Mucosa of descending colon (tissue), 3 donors: Measurements from ENCODE around the gene DIAPH2. TPM values are rescaled to one million over a fixed set of nuclear protein-coding genes. Genes with fewer than 3 reads are reported as not detected.

Experiments
- ATAC-seq: fragments of 200-7000 bp; cut with Tn5 transposase; one replicate; pipeline ENCODE4 v1.9.1; 2020; ENCODE audit warnings: mild to moderate bottlenecking, moderate library complexity
- DNase-seq, 3 donors: peaks; one replicate each; pipeline ENCODE4 v3.0.0-alpha.2; 2020
- H3K36me3 ChIP-seq: fragments of 200-600 bp; one replicate; pipeline ENCODE4 v1.8.0; 2021; ENCODE audit warnings: low read depth, mild to moderate bottlenecking
- H3K4me1 ChIP-seq: fragments of 200-600 bp; one replicate; pipeline ENCODE4 v1.8.0; 2021; ENCODE audit warnings: low read depth, mild to moderate bottlenecking
- H3K4me3 ChIP-seq: fragments of 200-600 bp; one replicate; pipeline ENCODE4 v1.8.0; 2021; ENCODE audit warnings: mild to moderate bottlenecking
- H3K9me3 ChIP-seq: fragments of 200-600 bp; one replicate; pipeline ENCODE4 v1.8.0; 2021; ENCODE audit warnings: mild to moderate bottlenecking
- intact Hi-C, 2 donors: fragments of 100-400 bp; cut with DNase I in 1 of 2; cut with micrococcal nuclease in 1 of 2; formaldehyde crosslinking; loops; one replicate each; pipeline versions ENCODE4 v1.11.0 to v1.11.1; 2022; cut with DNase I, micrococcal nuclease
- total RNA-seq, 3 donors: library from RNA; stranded (reverse); fragmentation: NEBNext Ultra II Directional in 2 of 3; extraction: Animal tissue kit (Norgen Biotek cat#: 25700) in 2 of 3; gene quantifications; one replicate each; pipeline versions ENCODE4 v1.2.1 to v1.2.4, GENCODE V29; 2021 to 2023
- TF ChIP-seq, protein P1 (sequence below): fragments of 200-600 bp; IDR thresholded peaks from one replicate; pipeline ENCODE4 v1.8.0; 2022; ENCODE audit warnings: antibody characterized with exemption, mild to moderate bottlenecking
- donor health status: DM: no; HTN: no; CAD: no; lungs with moderate emphysema.
- donor health status: DM: no; HTN: no; CAD: no.
- donor health status: DM: no; HTN: yes; CAD: no.

Gene DIAPH2
- total RNA-seq, 3 donors from 2014 or later = 26.7 to 40.2 (median 29.6) TPM

GRCh38 chrX:97009391-97009790 is 324.7 kb downstream of the DIAPH2 start:
- TF ChIP-seq, protein P1, sequence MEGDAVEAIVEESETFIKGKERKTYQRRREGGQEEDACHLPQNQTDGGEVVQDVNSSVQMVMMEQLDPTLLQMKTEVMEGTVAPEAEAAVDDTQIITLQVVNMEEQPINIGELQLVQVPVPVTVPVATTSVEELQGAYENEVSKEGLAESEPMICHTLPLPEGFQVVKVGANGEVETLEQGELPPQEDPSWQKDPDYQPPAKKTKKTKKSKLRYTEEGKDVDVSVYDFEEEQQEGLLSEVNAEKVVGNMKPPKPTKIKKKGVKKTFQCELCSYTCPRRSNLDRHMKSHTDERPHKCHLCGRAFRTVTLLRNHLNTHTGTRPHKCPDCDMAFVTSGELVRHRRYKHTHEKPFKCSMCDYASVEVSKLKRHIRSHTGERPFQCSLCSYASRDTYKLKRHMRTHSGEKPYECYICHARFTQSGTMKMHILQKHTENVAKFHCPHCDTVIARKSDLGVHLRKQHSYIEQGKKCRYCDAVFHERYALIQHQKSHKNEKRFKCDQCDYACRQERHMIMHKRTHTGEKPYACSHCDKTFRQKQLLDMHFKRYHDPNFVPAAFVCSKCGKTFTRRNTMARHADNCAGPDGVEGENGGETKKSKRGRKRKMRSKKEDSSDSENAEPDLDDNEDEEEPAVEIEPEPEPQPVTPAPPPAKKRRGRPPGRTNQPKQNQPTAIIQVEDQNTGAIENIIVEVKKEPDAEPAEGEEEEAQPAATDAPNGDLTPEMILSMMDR = no peak

GRCh38 chrX:97011540-97011939 is 326.9 kb downstream of the DIAPH2 start:
- intact Hi-C loops = no loop called here
- DNase-seq (no peak), ATAC-seq (no peak)
- H3K9me3 ChIP-seq = no peaks in the 10 kb centered on the region
- no peaks in the 10 kb centered on the region for H3K4me1 ChIP-seq
- TF ChIP-seq, protein P1 = no peak
- H3K36me3 ChIP-seq = no peaks in the 10 kb centered on the region
- no peak overlapping the region for H3K4me3 ChIP-seq

More at GRCh38 chrX:97009391-97009790, 324.7 kb downstream of the DIAPH2 start:
- intact Hi-C loops = no loop called here
- H3K4me1 ChIP-seq = no peaks in the 10 kb centered on the region
- DNase-seq = no peak
- H3K4me3 ChIP-seq = no peak overlapping the region
- H3K36me3 ChIP-seq = no peaks in the 10 kb centered on the region
- no peaks in the 10 kb centered on the region for H3K9me3 ChIP-seq
- no peak for ATAC-seq

- Histone ChIP-seq H3K9me3 (no peaks in the 10 kb centered on the region), H3K4me1 (no peaks in the 10 kb centered on the region), H3K36me3 (no peaks in the 10 kb centered on the region), H3K4me3 (no peak overlapping the region)
- TF ChIP-seq, protein P1 = no peak
- intact Hi-C loops = no loop called here
- DNase-seq (no peak), ATAC-seq (no peak)
Measured at GRCh38 chrX:97016106-97016505, 331.5 kb downstream of the DIAPH2 start.

GRCh38 chrX:97021680-97022079 is 337.0 kb downstream of the DIAPH2 start:
- Histone ChIP-seq H3K4me1 (no peaks in the 10 kb centered on the region), H3K36me3 (no peaks in the 10 kb centered on the region), H3K4me3 (no peak overlapping the region), H3K9me3 (no peaks in the 10 kb centered on the region)
- TF ChIP-seq, protein P1 = no peak
- ATAC-seq (no peak), DNase-seq (no peak)
- intact Hi-C loops = no loop called here

GRCh38 chrX:97026406-97026805 is 341.8 kb downstream of the DIAPH2 start:
- Histone ChIP-seq H3K36me3 (no peaks in the 10 kb centered on the region), H3K9me3 (no peaks in the 10 kb centered on the region), H3K4me3 (no peak overlapping the region), H3K4me1 (no peaks in the 10 kb centered on the region)
- TF ChIP-seq, protein P1 = no peak
- ATAC-seq (no peak), DNase-seq (no peak)
- intact Hi-C loops = no loop called here

GRCh38 chrX:97027384-97027922 is 342.8 kb downstream of the DIAPH2 start:
- no peak for DNase-seq
- no peak for ATAC-seq

More at GRCh38 chrX:97027384-97027922, 342.8 kb downstream of the DIAPH2 start:
- Histone ChIP-seq H3K4me1 (no peaks in the 10 kb centered on the region), H3K36me3 (no peaks in the 10 kb centered on the region), H3K4me3 (no peak overlapping the region), H3K9me3 (no peaks in the 10 kb centered on the region)
- TF ChIP-seq, protein P1 = no peak
- intact Hi-C loops = no loop called here
